HepG2 (cell line): ENCODE measurements around the gene CCL17. TPM values are rescaled to one million over a fixed set of nuclear protein-coding genes. Genes with fewer than 3 reads are reported as not detected.

ENCODE experiments used
- CBX2 ChIP-seq, 2 experiments: fragments of 200-600 bp in 1 of 2; sonication (generic); formaldehyde crosslinking in 1 of 2; IDR thresholded peaks; 2 replicates each; pipeline versions ENCODE4 v1.7.0 to v1.8.1; 2018 to 2022; ENCODE audit warnings: low read depth in 2 of 2, low read length in 1 of 2, mild to moderate bottlenecking in 1 of 2, missing genetic modification reagents in 1 of 2
- MTF2 ChIP-seq: sonication (generic); formaldehyde crosslinking; IDR thresholded peaks from 2 replicates; pipeline ENCODE4 v1.5.0; 2020; ENCODE audit warnings: missing genetic modification reagents, borderline replicate concordance
- PAWR ChIP-seq: sonication (generic); formaldehyde crosslinking; IDR thresholded peaks from 2 replicates; pipeline ENCODE4 v1.4.0; 2020; ENCODE audit warnings: missing genetic modification reagents, mild to moderate bottlenecking, borderline replicate concordance
- SNAPC4 ChIP-seq: sonication (generic); formaldehyde crosslinking; IDR thresholded peaks from 2 replicates; pipeline ENCODE4 v1.4.0; 2020; ENCODE audit warnings: mild to moderate bottlenecking, missing genetic modification reagents
- TEAD3 ChIP-seq: optimal IDR thresholded peaks from 2 replicates; pipeline ENCODE3; 2016; ENCODE audit warnings: borderline replicate concordance
- ZFAT ChIP-seq: sonication (generic); formaldehyde crosslinking; conservative IDR thresholded peaks from 2 replicates; pipeline ENCODE4 v1.8.1; 2023; ENCODE audit warnings: missing genetic modification reagents, inconsistent platforms
- ZNF101 ChIP-seq: sonication (generic); formaldehyde crosslinking; IDR thresholded peaks from 2 replicates; pipeline ENCODE4 v1.4.0; 2020; ENCODE audit warnings: mild to moderate bottlenecking, low read depth, missing genetic modification reagents, borderline replicate concordance
- ZNF615 ChIP-seq: sonication (generic); formaldehyde crosslinking; IDR thresholded peaks from 2 replicates; pipeline ENCODE4 v1.5.0; 2020; ENCODE audit warnings: mild to moderate bottlenecking, missing genetic modification reagents, borderline replicate concordance
- polyA plus RNA-seq, 8 experiments: library from polyadenylated mRNA; depleted of rRNA in 3 of 8; stranded (reverse) in 7 of 8; unstranded in 1 of 8; fragments of >200 nt; fragmentation: Illumina TruSeq in 4 of 8; extraction: Trizol in 4 of 8; gene quantifications; 2 replicates each; pipeline versions ENCODE4 v1.2.1 to v1.2.3, GENCODE V29; 2011 to 2016; ENCODE audit warnings: low read depth in 4 of 8, missing spikeins in 1 of 8, mixed read lengths in 1 of 8; ENCODE audit not compliant: insufficient read depth in 1 of 8
- total RNA-seq, 5 experiments: library from RNA; depleted of rRNA; stranded (reverse); fragments of >200 nt; fragmentation: Illumina TruSeq; extraction: Trizol; gene quantifications; 2 replicates each; pipeline ENCODE4 v1.2.3, GENCODE V29; 2016; ENCODE audit warnings: low read depth in 1 of 5
- TF ChIP-seq, protein P1 (sequence below): sonication (generic); formaldehyde crosslinking; IDR thresholded peaks from 2 replicates; pipeline ENCODE4 v1.4.0; 2020; ENCODE audit warnings: missing genetic modification reagents

CCL17 gene
- total and polyA plus RNA-seq, 2 of the 13 experiments (the other 11 are each of a cell fraction or from before 2014, with no cell fraction given): not detected

DNA sequence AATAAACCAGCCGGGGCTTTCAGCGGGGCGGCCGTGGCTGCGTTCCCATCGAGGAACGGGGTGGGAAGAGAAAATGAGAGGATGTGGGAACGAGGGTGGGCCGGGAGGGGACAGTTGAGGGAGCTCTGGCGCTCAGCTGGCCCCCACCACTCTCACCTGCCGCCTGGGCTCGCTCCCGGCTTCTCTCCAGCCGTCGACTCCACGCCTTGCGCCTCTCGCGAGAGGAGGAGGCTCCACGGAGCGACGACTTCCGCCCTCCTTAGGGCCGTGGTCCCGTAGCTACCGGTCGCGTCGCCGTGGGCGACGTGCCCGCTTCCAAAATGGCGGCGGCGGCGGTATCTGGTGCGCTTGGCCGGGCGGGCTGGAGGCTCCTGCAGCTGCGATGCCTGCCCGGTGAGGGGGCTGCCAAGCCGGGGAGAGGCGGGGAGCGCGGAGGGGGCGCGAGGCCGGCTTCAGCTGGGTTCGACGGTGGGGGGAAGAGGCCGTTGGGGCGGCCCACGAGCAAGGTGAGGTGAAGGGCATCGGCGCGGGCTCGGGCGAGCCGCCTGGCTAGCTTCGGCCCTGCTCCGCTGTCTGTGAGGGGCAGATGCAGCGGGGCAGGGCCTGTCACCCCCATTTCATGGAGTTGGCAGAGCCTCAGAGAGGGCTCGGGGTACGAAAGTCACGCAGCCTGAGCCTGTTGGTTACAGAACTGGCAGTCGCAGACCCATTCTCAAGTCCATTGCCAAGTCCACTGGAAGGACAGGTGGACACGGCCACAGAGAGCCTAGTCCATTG is 42.8 kb downstream of the CCL17 start, which contains the start of the genes CIAPIN1 and COQ9 (continued):
- TF ChIP-seq, protein P1, sequence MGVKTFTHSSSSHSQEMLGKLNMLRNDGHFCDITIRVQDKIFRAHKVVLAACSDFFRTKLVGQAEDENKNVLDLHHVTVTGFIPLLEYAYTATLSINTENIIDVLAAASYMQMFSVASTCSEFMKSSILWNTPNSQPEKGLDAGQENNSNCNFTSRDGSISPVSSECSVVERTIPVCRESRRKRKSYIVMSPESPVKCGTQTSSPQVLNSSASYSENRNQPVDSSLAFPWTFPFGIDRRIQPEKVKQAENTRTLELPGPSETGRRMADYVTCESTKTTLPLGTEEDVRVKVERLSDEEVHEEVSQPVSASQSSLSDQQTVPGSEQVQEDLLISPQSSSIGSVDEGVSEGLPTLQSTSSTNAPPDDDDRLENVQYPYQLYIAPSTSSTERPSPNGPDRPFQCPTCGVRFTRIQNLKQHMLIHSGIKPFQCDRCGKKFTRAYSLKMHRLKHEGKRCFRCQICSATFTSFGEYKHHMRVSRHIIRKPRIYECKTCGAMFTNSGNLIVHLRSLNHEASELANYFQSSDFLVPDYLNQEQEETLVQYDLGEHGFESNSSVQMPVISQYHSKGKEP: peak; percentile 81
- TF ChIP-seq CBX2 (IDR thresholded peaks at IDR 0.05; ENCODE audit: low read depth, low read length): no peak
- TF ChIP-seq CBX2 (CRISPR knock-in tag; IDR thresholded peaks at IDR 0.05; ENCODE audit: low read depth): no peak
- TF ChIP-seq SNAPC4 (CRISPR knock-in tag): peak; percentile 61; the same call in 1 of the 2 replicates
- no peak; the same call in 1 of the 2 replicates for TF ChIP-seq ZFAT (CRISPR knock-in tag)
- TF ChIP-seq TEAD3: peak; percentile 89
- peak; percentile 64; the same call in 1 of the 2 replicates for TF ChIP-seq ZNF101 (CRISPR knock-in tag)
- no peak; the same call in 1 of the 2 replicates for TF ChIP-seq MTF2 (CRISPR knock-in tag)
- peak; percentile 95; the same call in 1 of the 2 replicates for TF ChIP-seq ZNF615 (CRISPR knock-in tag)
- peak; percentile 99; the same call in 1 of the 2 replicates for TF ChIP-seq PAWR (CRISPR knock-in tag)
